Gastrocnemius medialis (tissue), 4 donors: ENCODE data around the gene SCN4A.

Experiments
- CTCF ChIP-seq, 5 experiments: fragments of 450-650 bp in 3 of 5; fragments of 200-600 bp in 2 of 5; sonication (generic) in 2 of 5; IDR thresholded peaks in 4 of 5; conservative IDR thresholded peaks in 1 of 5; 1 replicate in 4 of 5; 2 replicates in 1 of 5; pipeline ENCODE4 v1.5.1; 2016 to 2019; ENCODE audit warnings: antibody characterized with exemption in 5 of 5, mild to moderate bottlenecking in 3 of 5, moderate library complexity in 3 of 5
- POLR2A ChIP-seq, 2 donors: fragments of 450-650 bp; IDR thresholded peaks; one replicate each; pipeline ENCODE4 v1.6.1; 2017; ENCODE audit warnings: antibody characterized with exemption in 2 of 2, mild to moderate bottlenecking in 2 of 2, moderate library complexity in 2 of 2

- no peak for TF ChIP-seq CTCF (IDR thresholded peaks at IDR 0.05 in 4 of 5, conservative IDR thresholded peaks at IDR 0.05 in 1 of 5)
- no peak for TF ChIP-seq POLR2A (IDR thresholded peaks at IDR 0.05)
These were observed 31.0 kb downstream of the SCN4A start for GRCh38 chr17:63941751-63942150.
